Smooth muscle cell (in vitro differentiated cells): ENCODE measurements around the gene REC114. TPM values are rescaled to one million over a fixed set of nuclear protein-coding genes. Genes with fewer than 3 reads are reported as not detected.
A peak's percentile ranks its signal among the peaks of the same experiment; 100 is the strongest.

Experiments
- DNase-seq: peaks from one replicate; lab custom pipeline; 2025; ENCODE audit not compliant: unreplicated experiment; lab: John Stamatoyannopoulos, UW
- H2AFZ ChIP-seq: fragments of 200-600 bp; sonication (generic); 2 replicates; pipeline ENCODE4 v1.6.0; 2016; ENCODE audit warnings: antibody characterized with exemption, low read depth, mild to moderate bottlenecking
- H3F3A ChIP-seq: fragments of 200-600 bp; sonication (generic); 2 replicates; pipeline ENCODE4 v1.6.0; 2017; ENCODE audit warnings: antibody characterized with exemption, low read depth
- H3K27ac ChIP-seq: fragments of 200-600 bp; sonication (generic); 2 replicates; pipeline ENCODE4 v1.5.1; 2016; ENCODE audit warnings: low read depth, mild to moderate bottlenecking
- H3K27me3 ChIP-seq: fragments of 200-600 bp; sonication (generic); 2 replicates; pipeline ENCODE4 v1.6.1; 2016; ENCODE audit warnings: low read depth, mild to moderate bottlenecking
- H3K36me3 ChIP-seq: fragments of 200-600 bp; sonication (generic); 2 replicates; pipeline ENCODE4 v1.5.1; 2016; ENCODE audit warnings: low read depth
- H3K4me1 ChIP-seq: fragments of 200-600 bp; sonication (generic); 2 replicates; pipeline ENCODE4 v1.5.1; 2016; ENCODE audit warnings: low read depth
- H3K4me2 ChIP-seq: fragments of 200-600 bp; sonication (generic); 2 replicates; pipeline ENCODE4 v1.6.0; 2016; ENCODE audit warnings: mild to moderate bottlenecking
- H3K4me3 ChIP-seq: fragments of 200-600 bp; sonication (generic); 2 replicates; pipeline ENCODE4 v1.5.1; 2016; ENCODE audit warnings: mild to moderate bottlenecking
- H3K79me2 ChIP-seq: fragments of 200-600 bp; sonication (generic); 2 replicates; pipeline ENCODE4 v1.6.0; 2016; ENCODE audit warnings: low read depth, mild to moderate bottlenecking
- H3K9ac ChIP-seq: fragments of 200-600 bp; sonication (generic); 2 replicates; pipeline ENCODE4 v1.6.0; 2016; ENCODE audit warnings: low read depth
- H3K9me3 ChIP-seq: fragments of 200-600 bp; sonication (generic); replicated peaks from 2 replicates; pipeline ENCODE4 v1.5.1; 2016; ENCODE audit warnings: low read depth
- H4K20me1 ChIP-seq: fragments of 200-600 bp; sonication (generic); 2 replicates; pipeline ENCODE4 v1.6.0; 2016; ENCODE audit warnings: low read depth
- WGBS: methylation state at CpG from one replicate; pipeline ENCODE4 v1.1.7; 2016; ENCODE audit warnings: low lambda C conversion rate; 5-methylcytosine and 5-hydroxymethylcytosine counted together
- polyA plus RNA-seq: library from polyadenylated mRNA; unstranded; fragments of >200 nt; fragmentation: Nextera tagmentation; extraction: Ambion mirVana; gene quantifications from 2 replicates; pipeline ENCODE4 v1.2.1, GENCODE V29; 2016
- total RNA-seq: library from RNA; depleted of rRNA; stranded (reverse); fragments of >200 nt; gene quantifications from 2 replicates; pipeline ENCODE4 v1.2.3, GENCODE V29; 2014
- TF ChIP-seq, protein P1 (sequence below): fragments of 200-600 bp; sonication (generic); IDR thresholded peaks from 2 replicates; pipeline ENCODE4 v1.5.1; 2017; ENCODE audit warnings: borderline replicate concordance, mild to moderate bottlenecking, antibody characterized with exemption; ENCODE audit not compliant: insufficient read depth, poor library complexity, severe bottlenecking

REC114 gene
- total and polyA plus RNA-seq, 2 experiments from 2014 or later, result not detected

DNA sequence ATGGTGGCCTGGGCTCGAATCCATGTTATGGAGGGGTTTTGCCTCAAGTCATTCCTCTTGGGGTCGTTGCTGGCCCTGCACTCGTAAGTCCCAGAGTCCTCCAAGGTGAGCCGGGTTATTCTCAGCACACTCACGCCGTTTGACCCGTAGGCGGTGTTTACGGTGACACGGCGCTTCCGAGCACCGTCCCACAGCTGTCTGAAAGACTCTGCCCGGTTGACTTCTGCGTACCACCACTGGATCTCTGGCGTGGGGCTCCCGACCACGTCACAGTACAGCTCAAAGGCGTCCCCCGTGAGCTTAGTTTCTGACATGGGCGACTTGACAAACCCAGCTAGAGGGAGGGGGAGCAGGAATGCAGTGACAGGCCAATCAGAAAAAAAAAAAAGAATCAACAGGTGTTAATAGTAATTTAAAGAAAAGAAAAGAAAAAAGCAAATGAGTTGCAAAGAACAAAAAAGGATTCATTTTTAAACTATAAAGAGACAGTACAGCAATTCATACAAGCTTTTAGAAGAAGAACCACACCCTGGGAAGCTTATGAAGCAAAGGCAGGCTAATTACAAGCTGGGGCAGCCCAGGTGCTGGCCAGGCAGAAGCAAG is 154.2 kb downstream of the REC114 start:
- Histone ChIP-seq H3K27me3 (no peaks in the 10 kb centered on the region), H3K9ac (no peak overlapping the region), H2AFZ (no peak overlapping the region), H3F3A (peaks cover 24% of the 10 kb centered on the region), H3K9me3 (no peaks in the 10 kb centered on the region), H3K4me1 (peaks cover 60% of the 10 kb centered on the region), H4K20me1 (peaks cover 100% of the 10 kb centered on the region), H3K27ac (peak overlapping the region; percentile 73), H3K4me3 (no peak overlapping the region), H3K4me2 (peak overlapping the region; percentile 3), H3K79me2 (peaks cover 97% of the 10 kb centered on the region), H3K36me3 (no peaks in the 10 kb centered on the region)
- TF ChIP-seq, protein P1, sequence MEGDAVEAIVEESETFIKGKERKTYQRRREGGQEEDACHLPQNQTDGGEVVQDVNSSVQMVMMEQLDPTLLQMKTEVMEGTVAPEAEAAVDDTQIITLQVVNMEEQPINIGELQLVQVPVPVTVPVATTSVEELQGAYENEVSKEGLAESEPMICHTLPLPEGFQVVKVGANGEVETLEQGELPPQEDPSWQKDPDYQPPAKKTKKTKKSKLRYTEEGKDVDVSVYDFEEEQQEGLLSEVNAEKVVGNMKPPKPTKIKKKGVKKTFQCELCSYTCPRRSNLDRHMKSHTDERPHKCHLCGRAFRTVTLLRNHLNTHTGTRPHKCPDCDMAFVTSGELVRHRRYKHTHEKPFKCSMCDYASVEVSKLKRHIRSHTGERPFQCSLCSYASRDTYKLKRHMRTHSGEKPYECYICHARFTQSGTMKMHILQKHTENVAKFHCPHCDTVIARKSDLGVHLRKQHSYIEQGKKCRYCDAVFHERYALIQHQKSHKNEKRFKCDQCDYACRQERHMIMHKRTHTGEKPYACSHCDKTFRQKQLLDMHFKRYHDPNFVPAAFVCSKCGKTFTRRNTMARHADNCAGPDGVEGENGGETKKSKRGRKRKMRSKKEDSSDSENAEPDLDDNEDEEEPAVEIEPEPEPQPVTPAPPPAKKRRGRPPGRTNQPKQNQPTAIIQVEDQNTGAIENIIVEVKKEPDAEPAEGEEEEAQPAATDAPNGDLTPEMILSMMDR, result no peak
- 93% methylated on average over 21 of the region's 21 CpGs for WGBS
- no peak for DNase-seq

DNA sequence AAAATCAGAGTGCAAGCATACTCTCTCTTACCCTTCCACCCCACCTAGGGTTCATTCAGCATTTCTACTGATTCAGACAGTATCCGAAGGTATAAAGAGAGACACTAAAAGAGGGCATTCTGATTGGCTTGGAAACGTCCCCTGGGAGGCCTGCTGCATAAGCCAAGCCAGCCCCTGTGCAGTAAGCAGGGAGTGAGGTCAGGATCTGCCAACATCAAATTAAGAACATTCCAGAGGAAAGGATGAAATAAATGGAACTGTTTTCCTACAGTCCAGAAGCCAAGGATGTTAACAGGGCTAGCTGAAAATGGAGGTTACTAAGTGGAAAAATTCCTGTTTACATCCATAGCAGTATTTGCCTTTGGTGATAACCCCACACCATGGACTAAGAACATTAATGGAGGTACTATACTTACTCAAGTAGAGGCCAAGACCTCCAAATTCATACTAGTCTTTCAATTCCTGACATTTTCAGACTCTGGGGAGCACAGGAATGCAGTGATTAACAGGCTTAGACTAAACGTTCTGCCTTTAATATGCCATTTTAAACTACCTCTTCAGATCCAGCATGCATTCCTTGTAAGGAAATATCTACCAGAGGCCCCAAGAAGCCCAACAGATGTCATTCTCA is 155.7 kb downstream of the REC114 start:
- WGBS, result 47% methylated on average over 3 of the region's 3 CpGs
- no peak overlapping the region for H3K4me3 ChIP-seq
- peak overlapping the region; percentile 62 for H3K4me2 ChIP-seq
- peaks cover 24% of the 10 kb centered on the region for H3F3A ChIP-seq
- no peaks in the 10 kb centered on the region for H3K36me3 ChIP-seq
- H4K20me1 ChIP-seq, result peaks cover 100% of the 10 kb centered on the region
- peaks cover 71% of the 10 kb centered on the region for H3K4me1 ChIP-seq
- TF ChIP-seq, protein P1, result no peak
- H3K79me2 ChIP-seq, result peaks cover 97% of the 10 kb centered on the region
- H3K27me3 ChIP-seq, result no peaks in the 10 kb centered on the region
- H3K27ac ChIP-seq, result peak overlapping the region; percentile 73
- DNase-seq, result no peak
- H3K9me3 ChIP-seq, result no peaks in the 10 kb centered on the region
- no peak overlapping the region for H2AFZ ChIP-seq
- no peak overlapping the region for H3K9ac ChIP-seq

DNA sequence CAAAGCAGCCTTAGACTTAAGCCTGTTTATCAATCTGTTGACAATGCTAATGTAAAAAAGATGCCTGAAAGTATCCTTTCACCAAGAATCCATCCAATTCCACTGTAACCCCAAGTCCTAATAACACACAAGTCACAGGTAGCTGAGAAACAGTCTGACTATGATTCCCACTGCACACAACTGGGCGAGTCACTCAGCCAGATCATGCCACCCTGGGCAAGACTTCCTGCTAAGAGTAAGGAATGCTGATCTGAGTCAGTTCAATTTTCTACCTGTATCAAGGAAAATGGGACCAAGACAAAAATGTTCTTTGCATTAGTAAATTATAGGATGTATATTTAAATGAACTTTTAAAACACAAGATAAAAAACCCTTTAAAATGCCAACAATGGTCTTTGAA is 157.0 kb downstream of the REC114 start:
- Histone ChIP-seq H3K79me2 (peaks cover 97% of the 10 kb centered on the region), H3K36me3 (no peaks in the 10 kb centered on the region), H2AFZ (no peak overlapping the region), H3K9ac (no peak overlapping the region), H3K4me2 (peak overlapping the region; percentile 50), H3K27ac (peak overlapping the region; percentile 73), H3K4me3 (no peak overlapping the region), H4K20me1 (peaks cover 100% of the 10 kb centered on the region), H3F3A (peaks cover 29% of the 10 kb centered on the region), H3K9me3 (no peaks in the 10 kb centered on the region), H3K27me3 (no peaks in the 10 kb centered on the region), H3K4me1 (peaks cover 71% of the 10 kb centered on the region)
- DNase-seq, result no peak
- WGBS, result 76% methylated on average over 1 of the region's 1 CpG
- TF ChIP-seq, protein P1, result no peak
